Glomerular endothelial cell (primary cell): ENCODE measurements around the gene TST. TPM values are rescaled to one million over a fixed set of nuclear protein-coding genes. Genes with fewer than 3 reads are reported as not detected.

Source experiments
- DNase-seq: peaks from one replicate; pipeline ENCODE4 v3.0.0-alpha.2; 2011; ENCODE audit warnings: low read depth, low spot score; ENCODE audit errors: extremely low read depth
- total RNA-seq: library from RNA; depleted of rRNA; stranded (reverse); fragments of >200 nt; gene quantifications from 2 replicates; pipeline ENCODE4 v1.2.3, GENCODE V29; 2015

Gene TST
- total RNA-seq, 1 donor from 2014 or later = 63.6 TPM

- DNase-seq = no peak
Observed at GRCh38 chr22:36988075-36988832, 31.0 kb downstream of the TST start.

- no peak for DNase-seq
Observed at GRCh38 chr22:36986242-36986821, 32.9 kb downstream of the TST start.

GRCh38 chr22:36985211-36985889, 33.9 kb downstream of the TST start:
- no peak for DNase-seq

GRCh38 chr22:36982136-36982535, 37.1 kb downstream of the TST start:
- DNase-seq = no peak

GRCh38 chr22:36981247-36981775, 37.9 kb downstream of the TST start:
- no peak for DNase-seq

- DNase-seq = no peak
Observed at GRCh38 chr22:36979016-36979910, 40.0 kb downstream of the TST start.

GRCh38 chr22:36977947-36978660, 41.1 kb downstream of the TST start:
- peak; percentile 29 for DNase-seq

- DNase-seq = no peak
Observed at GRCh38 chr22:36977401-36977861, 41.8 kb downstream of the TST start.

- DNase-seq = no peak
Observed at GRCh38 chr22:36976606-36977005, 42.6 kb downstream of the TST start.

GRCh38 chr22:36971341-36972125, 47.7 kb downstream of the TST start:
- DNase-seq = no peak

GRCh38 chr22:36968249-36968964, 50.8 kb downstream of the TST start:
- no peak for DNase-seq

- no peak for DNase-seq
Observed at GRCh38 chr22:36966851-36967540, 52.3 kb downstream of the TST start.

GRCh38 chr22:36965696-36966095, 53.6 kb downstream of the TST start:
- no peak for DNase-seq

GRCh38 chr22:36964106-36964505, 55.1 kb downstream of the TST start:
- DNase-seq = no peak

- no peak for DNase-seq
Observed at GRCh38 chr22:36963302-36963701, 55.9 kb downstream of the TST start.

GRCh38 chr22:36961626-36962025, 57.6 kb downstream of the TST start:
- DNase-seq = no peak
